Stromal cell of bone marrow (primary cell): ENCODE data around the gene CMYA5.
"Not testable (repeated sequence)": the region's sequence is repeated elsewhere in the genome, so short reads cannot be mapped to it uniquely, and the experiment has no call there.

ENCODE experiments used
- DNase-seq: peaks from one replicate; pipeline ENCODE4 v3.0.0-alpha.2; 2012; ENCODE audit warnings: low read depth

CMYA5 gene

GRCh38 chr5:79702606-79703380 lies 13.2 kb downstream of the CMYA5 start:
- DNase-seq: no peak

GRCh38 chr5:79703381-79703645 lies 13.7 kb downstream of the CMYA5 start:
- DNase-seq: no peak

- DNase-seq: no peak
These were observed 14.9 kb downstream of the CMYA5 start for GRCh38 chr5:79704553-79704952.

- DNase-seq: no peak
These were observed 16.0 kb downstream of the CMYA5 start for GRCh38 chr5:79705632-79706031.

GRCh38 chr5:79706317-79706716 lies 16.7 kb downstream of the CMYA5 start:
- not testable (repeated sequence) for DNase-seq

- DNase-seq: no peak
These were observed 17.9 kb downstream of the CMYA5 start for GRCh38 chr5:79707535-79707934.

GRCh38 chr5:79712741-79713140 lies 23.1 kb downstream of the CMYA5 start:
- no peak for DNase-seq

- no peak for DNase-seq
These were observed 24.1 kb downstream of the CMYA5 start for GRCh38 chr5:79713727-79714126.

- no peak for DNase-seq
These were observed 27.2 kb downstream of the CMYA5 start for GRCh38 chr5:79716839-79717238.

GRCh38 chr5:79720096-79720495 lies 30.5 kb downstream of the CMYA5 start:
- no peak for DNase-seq

- DNase-seq: no peak
These were observed 38.1 kb downstream of the CMYA5 start for GRCh38 chr5:79727451-79728355.

GRCh38 chr5:79728396-79728795 lies 38.8 kb downstream of the CMYA5 start:
- DNase-seq: peak; percentile 5

GRCh38 chr5:79729679-79730078 lies 40.0 kb downstream of the CMYA5 start:
- no peak for DNase-seq

- DNase-seq: no peak
These were observed 40.9 kb downstream of the CMYA5 start for GRCh38 chr5:79730564-79730963.

GRCh38 chr5:79731775-79732174 lies 42.1 kb downstream of the CMYA5 start:
- DNase-seq: no peak

- DNase-seq: no peak
These were observed 47.2 kb downstream of the CMYA5 start for GRCh38 chr5:79736528-79737514.

GRCh38 chr5:79738349-79738748 lies 48.7 kb downstream of the CMYA5 start:
- no peak for DNase-seq

GRCh38 chr5:79742549-79743136 lies 53.0 kb downstream of the CMYA5 start:
- no peak for DNase-seq

- DNase-seq: no peak
These were observed 54.4 kb downstream of the CMYA5 start for GRCh38 chr5:79743846-79744605.

GRCh38 chr5:79745255-79745654 lies 55.6 kb downstream of the CMYA5 start:
- no peak for DNase-seq
